ENCODE data around the gene NPY.
"Not testable (repeated sequence)": the region's sequence is repeated elsewhere in the genome, so short reads cannot be mapped to it uniquely, and the experiment has no call there.

The NPY gene

DNA sequence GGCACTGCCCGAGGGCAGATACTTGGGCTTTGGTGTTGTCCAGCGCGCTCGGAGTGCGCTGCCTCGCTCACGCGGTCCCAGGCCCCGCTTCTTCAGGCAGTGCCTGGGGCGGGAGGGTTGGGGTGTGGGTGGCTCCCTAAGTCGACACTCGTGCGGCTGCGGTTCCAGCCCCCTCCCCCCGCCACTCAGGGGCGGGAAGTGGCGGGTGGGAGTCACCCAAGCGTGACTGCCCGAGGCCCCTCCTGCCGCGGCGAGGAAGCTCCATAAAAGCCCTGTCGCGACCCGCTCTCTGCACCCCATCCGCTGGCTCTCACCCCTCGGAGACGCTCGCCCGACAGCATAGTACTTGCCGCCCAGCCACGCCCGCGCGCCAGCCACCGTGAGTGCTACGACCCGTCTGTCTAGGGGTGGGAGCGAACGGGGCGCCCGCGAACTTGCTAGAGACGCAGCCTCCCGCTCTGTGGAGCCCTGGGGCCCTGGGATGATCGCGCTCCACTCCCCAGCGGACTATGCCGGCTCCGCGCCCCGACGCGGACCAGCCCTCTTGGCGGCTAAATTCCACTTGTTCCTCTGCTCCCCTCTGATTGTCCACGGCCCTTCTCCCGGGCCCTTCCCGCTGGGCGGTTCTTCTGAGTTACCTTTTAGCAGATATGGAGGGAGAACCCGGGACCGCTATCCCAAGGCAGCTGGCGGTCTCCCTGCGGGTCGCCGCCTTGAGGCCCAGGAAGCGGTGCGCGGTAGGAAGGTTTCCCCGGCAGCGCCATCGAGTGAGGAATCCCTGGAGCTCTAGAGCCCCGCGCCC, at the start of gene NPY:
Gene NPY (plus strand): TSS at position 294 of the 802 bp plus-strand sequence. CDS start 1,051 bp downstream, outside the sequence.
- DNase-seq (ENCODE audit: low spot score) = no peak

DNA sequence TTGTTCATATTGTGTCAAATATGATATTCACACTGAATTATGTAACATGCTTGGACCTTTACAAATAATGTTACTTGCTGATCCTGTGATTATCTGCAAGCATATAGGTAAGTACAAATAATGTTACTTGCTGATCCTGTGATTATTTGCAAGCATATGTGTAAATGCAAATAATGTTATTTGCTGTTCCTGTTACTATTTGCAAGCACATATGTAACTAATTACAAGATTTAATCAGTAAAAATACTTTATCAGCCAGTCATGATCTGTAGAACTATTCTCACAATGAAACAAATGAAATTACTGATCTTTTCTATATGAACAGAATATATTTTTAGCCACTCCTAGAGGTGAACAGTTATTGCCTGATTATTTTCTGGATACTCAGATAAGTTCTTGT, 44.7 kb upstream of the NPY start:
- DNase-seq (ENCODE audit: low spot score) = no peak

- no peak for DNase-seq (ENCODE audit: low spot score)
Measured at GRCh38 chr7:24241206-24241605, 42.8 kb upstream of the NPY start.

DNA sequence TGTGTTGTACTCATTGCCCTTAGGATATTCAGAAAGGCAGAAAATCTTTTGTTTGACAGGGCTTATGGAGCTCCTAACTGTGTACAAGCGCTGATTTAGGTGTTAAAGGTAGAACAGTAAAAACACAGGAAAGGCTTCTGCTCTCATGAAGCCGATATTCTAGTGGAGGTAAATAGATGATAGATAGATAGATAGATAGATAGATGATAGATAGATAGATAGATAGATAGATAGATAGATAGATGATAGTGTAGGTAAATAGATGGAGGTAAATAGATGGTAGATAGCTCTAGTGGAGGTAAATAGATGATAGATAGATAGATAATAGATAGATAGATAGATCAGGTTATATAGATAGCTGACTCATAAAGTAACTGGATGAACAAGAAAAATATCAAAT, 39.4 kb upstream of the NPY start:
- no peak for DNase-seq (ENCODE audit: low spot score)

- no peak for DNase-seq (ENCODE audit: low spot score)
Measured at GRCh38 chr7:24245362-24245761, 38.6 kb upstream of the NPY start.

GRCh38 chr7:24249266-24249665, 34.7 kb upstream of the NPY start:
- no peak for DNase-seq (ENCODE audit: low spot score)

- no peak for DNase-seq (ENCODE audit: low spot score)
Measured at GRCh38 chr7:24251568-24251967, 32.4 kb upstream of the NPY start.

DNA sequence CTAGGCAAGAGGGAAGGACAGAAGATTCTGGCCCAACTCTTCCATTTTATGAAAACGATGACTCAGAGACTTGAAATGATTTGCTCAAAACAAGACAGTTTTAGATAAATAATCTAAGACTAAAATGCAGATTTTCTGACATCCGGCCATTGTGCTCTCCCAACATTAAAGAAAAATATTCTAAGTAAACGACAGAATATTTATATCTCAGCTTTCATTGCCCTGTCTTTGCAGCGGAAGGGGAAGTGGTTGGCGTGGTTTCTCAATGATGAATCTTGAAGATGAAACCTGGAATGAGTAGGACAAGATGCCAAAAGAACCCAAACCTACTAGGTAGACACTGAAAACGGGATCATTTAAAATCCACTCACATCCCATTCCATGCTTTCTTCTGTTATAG, 28.9 kb upstream of the NPY start:
- no peak for DNase-seq (ENCODE audit: low spot score)

- not testable (repeated sequence) for DNase-seq (ENCODE audit: low spot score)
Measured at GRCh38 chr7:24258324-24258723, 25.7 kb upstream of the NPY start.

- DNase-seq (ENCODE audit: low spot score) = no peak
Measured at GRCh38 chr7:24271938-24272337, 12.1 kb upstream of the NPY start.

DNA sequence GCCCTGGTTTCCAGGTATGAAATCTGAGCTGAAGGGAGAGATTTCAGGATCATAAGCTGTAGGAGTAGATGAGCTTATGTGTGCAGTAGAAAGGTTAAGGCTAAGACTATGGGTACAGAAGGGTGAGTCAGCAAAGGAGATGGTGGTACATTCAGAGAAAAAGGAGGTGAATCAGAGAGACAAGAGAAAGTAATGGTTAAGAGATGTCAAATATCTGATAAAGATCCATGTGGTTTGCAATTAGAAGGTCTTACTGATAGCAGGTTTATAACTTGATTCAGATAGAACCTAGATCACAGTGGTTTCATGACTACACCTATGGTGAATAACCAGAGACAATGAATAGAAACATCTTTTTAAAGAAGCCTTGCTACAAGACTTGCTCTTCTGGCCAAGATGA, 4.5 kb upstream of the NPY start:
- no peak for DNase-seq (ENCODE audit: low spot score)

DNA sequence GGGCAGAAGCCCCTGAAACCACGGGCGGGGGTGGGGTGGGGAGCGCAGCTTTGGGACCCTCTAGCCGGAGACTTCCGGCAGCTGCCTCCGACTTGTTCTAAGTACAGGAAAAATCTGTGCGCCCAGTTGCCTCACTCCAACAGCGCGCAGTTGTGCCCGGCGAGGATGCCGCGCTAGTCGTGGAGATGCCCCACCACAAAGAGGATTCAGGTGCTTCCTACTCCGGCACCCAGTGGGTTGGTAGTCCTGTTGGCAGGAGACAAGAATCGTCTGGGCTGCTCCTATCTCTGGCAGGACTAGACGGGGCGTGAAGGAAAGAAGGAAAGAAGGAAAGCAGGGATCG, 465 bp upstream of the NPY start:
- DNase-seq (ENCODE audit: low spot score) = no peak

DNA sequence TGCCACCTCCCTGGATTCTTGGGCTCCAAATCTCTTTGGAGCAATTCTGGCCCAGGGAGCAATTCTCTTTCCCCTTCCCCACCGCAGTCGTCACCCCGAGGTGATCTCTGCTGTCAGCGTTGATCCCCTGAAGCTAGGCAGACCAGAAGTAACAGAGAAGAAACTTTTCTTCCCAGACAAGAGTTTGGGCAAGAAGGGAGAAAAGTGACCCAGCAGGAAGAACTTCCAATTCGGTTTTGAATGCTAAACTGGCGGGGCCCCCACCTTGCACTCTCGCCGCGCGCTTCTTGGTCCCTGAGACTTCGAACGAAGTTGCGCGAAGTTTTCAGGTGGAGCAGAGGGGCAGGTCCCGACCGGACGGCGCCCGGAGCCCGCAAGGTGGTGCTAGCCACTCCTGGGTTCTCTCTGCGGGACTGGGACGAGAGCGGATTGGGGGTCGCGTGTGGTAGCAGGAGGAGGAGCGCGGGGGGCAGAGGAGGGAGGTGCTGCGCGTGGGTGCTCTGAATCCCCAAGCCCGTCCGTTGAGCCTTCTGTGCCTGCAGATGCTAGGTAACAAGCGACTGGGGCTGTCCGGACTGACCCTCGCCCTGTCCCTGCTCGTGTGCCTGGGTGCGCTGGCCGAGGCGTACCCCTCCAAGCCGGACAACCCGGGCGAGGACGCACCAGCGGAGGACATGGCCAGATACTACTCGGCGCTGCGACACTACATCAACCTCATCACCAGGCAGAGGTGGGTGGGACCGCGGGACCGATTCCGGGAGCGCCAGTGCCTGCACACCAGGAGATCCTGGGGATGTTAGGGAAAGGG, 913 bp downstream of the NPY start:
- peak; percentile 28 for DNase-seq (ENCODE audit: low spot score)

GRCh38 chr7:24290004-24290641, 6.1 kb downstream of the NPY start:
- DNase-seq (ENCODE audit: low spot score) = peak; percentile 65

DNA sequence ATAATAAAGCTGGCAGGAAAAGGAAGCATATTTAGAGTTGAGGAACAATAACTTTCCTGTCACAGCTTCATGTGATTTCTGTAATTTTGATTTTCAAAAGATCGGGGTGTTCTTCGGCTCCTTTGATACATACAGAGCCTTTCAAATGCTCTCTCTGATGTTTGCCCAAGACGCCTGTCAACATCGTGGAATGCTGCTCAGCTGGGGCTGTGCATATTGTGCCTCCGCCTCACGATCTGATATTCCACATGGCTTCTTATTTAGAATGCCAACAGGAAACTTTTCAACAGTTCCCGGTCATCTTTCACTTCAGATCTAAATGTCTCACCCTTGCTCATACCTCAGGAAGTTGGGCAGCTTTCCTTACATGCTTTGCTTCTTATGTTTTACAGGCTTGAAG, 7.3 kb downstream of the NPY start:
- DNase-seq (ENCODE audit: low spot score) = no peak

- no peak for DNase-seq (ENCODE audit: low spot score)
Measured at GRCh38 chr7:24297362-24297761, 13.4 kb downstream of the NPY start.

GRCh38 chr7:24298696-24299095, 14.7 kb downstream of the NPY start:
- no peak for DNase-seq (ENCODE audit: low spot score)

GRCh38 chr7:24299192-24299591, 15.2 kb downstream of the NPY start:
- DNase-seq (ENCODE audit: low spot score) = no peak

DNA sequence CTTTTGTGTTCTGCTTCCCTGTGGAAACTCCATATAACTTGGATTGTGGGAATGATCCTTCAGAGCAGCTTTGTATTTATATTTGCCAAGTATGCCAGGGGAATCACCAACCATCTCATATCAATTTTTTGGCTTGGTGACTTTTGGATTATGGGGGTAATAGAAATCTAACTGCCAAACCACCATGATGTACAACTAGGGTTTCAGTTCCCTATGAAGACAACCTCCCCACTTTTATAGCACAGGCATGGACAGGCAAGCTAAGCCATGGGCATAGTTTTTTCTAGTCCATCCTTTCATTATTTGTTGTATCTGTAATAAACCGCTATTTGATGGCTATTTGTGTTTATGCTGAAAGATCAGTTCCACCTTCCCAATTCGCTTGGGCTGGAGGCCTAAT, 17.7 kb downstream of the NPY start:
- DNase-seq (ENCODE audit: low spot score) = no peak

- no peak for DNase-seq (ENCODE audit: low spot score)
Measured at GRCh38 chr7:24304494-24305095, 20.6 kb downstream of the NPY start.

- DNase-seq (ENCODE audit: low spot score) = no peak
Measured at GRCh38 chr7:24307326-24307725, 23.3 kb downstream of the NPY start.

DNA sequence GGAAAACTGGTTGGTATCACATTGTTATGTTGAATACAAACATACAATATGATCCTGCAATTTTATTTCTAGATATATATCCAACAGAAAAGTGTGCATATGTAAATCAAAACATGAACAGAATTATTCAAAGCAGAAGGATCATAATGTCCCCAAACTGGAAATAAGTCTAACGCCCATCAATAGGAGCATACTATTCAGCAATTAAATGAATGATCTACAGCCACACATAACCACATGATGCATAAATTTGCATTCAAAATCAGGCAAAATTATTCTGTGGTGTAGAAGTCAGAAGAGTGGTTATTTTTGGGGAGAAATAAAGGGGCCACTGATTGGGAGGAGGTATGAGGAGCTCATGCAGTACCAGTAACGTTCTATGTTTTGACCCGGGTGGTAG, 28.6 kb downstream of the NPY start:
- no peak for DNase-seq (ENCODE audit: low spot score)

DNA sequence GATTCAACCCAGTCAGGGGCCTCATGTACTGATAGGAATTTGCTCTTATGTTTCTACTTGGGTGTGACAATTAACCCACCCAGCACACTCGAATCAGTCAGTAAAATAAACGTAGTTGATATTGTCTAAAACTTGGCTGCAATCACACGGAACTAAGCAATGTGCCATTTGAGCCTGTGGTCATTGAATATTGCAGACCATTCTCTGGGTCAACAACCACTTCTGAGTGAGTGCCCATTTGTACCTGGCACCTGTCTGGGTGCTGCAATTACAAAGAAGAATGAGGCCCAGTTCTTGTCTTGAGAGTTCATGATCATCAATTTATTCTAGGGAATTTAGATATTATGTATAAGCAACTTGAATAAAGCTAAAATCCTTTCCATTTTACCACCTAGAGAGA, 29.8 kb downstream of the NPY start:
- DNase-seq (ENCODE audit: low spot score) = no peak
